HG02884 (cell line): ENCODE measurements around the gene DLG1.
"Not testable (repeated sequence)": the region's sequence is repeated elsewhere in the genome, so short reads cannot be mapped to it uniquely, and the experiment has no call there.

Source experiments
- ATAC-seq: cut with Tn5 transposase; IDR thresholded peaks from one replicate; pipeline ENCODE4 v1.9.1; 2021; ENCODE audit warnings: mild to moderate bottlenecking, moderate library complexity; ENCODE audit not compliant: unreplicated experiment

The DLG1 gene

DNA sequence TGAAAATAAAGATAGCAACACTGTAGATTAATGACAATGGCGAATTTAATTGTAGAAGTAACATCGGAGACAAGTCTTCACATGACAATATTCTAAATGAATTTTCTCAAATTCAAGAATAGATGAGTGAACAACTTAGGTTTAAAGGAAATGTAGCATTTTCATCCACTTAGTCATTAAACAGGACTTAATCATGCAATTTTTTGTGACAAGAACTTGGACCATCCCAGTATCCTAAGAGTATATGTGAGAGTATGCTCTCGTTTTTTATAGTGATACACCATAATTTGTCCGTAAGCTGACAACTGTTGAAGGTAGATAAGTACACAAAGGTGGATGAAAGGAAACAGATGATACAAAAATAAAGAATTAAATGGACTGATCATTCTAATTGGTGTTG lies 81.5 kb downstream of the DLG1 start:
- no peak for ATAC-seq

DNA sequence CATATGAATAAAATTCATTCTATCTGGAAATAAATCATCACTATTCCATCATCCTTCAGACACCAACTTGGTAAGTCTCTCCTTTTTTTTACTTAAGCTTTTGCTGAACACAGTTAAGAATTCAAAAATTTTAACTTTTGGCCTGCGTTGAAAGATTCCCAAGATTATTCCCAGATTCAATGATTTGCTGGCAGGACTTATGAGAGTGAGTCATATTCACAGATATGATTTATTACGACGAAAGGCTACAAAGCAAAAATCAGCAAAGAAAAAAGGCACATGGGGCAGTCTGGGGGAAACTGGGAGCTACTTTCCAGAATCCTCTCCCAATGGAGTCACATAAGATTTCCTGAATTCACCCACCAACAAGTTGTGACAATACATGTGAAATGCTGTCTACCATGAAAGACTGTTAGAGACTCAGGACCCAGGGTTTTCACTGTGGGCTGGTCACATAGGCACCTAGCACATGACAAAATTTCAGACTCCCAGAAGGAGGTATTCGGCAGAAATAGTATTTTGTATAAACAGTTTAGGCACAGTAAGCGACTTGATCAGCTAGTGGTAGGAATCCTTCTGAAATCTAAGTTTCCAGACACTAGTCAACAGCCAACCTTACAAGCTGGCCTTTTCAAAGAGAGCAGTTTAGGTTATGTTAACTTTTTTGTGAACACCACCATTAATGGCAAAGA lies 82.1 kb downstream of the DLG1 start:
- ATAC-seq: no peak

DNA sequence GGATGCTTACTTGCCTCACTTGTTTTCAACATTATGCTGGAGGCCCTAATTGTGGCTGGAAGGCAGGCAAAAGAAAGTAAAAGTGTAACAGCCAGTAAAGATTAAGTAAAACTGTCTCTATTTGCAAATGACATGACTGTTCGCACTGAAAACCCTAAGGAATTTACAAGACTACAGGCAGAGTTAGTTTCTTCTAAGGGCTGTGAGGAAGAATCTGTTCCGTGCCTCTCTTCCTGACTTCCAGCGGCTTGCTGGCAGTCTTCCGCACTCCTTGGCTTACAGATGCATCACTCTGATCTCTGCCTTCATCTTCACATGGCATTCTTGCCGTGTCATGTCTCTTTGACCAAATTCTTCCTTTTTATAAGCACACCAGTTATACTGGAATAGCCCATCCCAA lies 86.1 kb downstream of the DLG1 start:
- no peak for ATAC-seq

DNA sequence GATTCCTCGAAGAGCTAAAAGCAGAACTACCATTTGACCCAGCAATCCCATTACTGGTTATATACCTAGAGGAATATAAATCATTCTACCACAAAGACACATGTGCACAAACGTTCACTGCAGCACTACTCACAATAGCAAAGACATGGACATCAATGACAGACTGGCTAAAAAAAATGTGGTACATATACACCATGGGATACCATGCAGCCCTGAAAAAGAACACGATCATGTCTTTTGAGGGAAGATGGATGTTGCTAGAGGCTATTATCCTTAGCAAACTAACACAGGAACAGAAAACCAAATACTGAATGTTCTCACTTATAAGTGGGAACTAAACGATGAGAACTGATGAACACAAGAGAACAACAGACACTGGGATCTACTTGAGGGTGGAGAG lies 86.7 kb downstream of the DLG1 start:
- ATAC-seq: not testable (repeated sequence)

DNA sequence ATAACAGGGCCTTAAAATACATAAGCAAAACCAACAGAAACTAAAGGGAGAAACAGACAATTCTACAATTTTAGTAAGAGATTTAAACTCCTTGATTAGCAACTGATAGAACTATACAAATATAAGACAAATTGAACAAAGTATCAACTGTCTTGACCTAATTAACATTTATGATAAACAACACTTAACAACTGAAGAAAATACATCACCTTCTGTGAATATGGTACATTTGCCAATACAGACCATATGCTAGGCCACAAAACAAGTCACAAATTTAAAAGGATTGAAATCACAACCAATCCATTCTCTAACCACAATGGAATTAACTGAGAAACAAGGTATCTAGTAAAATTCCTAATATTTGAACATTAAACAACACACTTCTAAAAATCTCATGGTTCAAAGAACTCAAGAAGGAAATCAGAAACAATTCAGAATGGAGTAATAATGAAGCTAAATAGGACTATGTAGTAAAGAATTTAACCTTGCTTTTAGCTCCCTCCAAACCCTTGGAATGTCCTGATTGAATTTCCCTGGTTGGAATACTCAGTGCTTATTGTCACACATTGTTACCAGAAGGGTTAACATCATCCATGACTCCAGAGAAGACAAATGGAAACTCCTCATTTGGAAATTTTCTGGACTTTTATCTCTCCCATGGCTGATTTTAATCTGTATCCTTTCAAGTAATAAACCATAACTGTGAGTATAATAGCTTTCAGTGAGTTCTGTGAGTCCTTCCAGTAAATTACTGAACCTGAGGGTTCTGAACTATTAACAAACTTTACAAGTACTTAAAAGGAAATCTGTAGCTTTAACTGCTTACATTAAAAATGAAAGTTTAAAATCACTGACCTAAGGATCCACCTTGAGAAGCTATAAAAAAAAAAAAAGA lies 88.8 kb downstream of the DLG1 start:
- no peak for ATAC-seq

DNA sequence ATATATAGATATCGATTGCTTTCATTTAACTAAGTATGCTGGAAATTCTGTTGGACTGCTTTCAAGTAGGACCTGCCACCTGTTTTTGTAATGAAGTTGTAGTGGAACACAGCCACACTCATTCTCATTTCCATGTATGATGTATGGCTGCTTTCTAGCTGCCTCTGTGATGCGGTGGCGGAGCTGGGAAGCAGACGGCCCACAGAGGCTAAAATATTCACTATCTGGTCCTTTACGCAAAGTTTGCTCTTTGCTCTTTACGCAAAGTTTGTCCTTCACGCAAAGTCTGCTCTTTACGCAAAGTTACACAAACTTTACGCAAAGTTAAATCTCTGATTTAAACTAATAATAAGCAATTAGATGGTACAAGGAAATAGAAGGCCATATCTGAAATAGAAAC lies 91.5 kb downstream of the DLG1 start:
- ATAC-seq: no peak

DNA sequence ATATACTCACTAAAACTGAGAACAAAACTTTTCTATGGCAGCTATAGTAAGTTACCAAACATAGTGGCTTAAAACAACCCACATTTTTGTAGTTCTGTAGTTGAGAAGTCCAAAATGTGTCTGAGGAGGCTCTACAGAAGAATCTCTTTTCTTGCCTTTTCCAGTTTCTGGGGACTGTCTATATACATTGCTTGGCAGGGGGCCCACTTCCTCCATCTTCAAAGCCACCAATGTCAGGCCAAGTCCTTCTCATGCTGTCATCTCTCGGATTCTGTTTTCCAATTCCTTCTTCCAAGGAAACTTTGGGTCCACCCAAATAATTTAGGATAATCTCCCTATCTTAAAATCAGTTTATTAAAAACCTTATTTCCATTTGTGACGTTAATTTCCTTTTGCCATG lies 92.7 kb downstream of the DLG1 start:
- no peak for ATAC-seq

DNA sequence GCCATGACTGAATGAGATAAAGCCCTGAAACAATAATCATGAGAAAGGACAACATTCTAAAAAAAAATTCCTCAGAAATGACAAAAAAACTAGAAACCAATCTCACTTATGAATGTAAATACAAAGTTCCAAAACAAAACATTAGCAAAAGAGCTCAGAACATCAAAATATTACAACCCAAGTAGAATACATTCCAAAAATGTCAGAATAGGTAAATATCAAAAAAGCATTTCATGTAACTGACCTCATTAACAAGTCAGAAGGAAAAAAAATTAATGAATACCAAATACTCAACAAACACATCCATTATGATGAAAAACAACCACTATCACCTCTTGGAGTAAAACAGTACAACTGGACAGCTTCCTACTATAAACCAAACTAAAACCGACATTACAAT lies 93.1 kb downstream of the DLG1 start:
- no peak for ATAC-seq

DNA sequence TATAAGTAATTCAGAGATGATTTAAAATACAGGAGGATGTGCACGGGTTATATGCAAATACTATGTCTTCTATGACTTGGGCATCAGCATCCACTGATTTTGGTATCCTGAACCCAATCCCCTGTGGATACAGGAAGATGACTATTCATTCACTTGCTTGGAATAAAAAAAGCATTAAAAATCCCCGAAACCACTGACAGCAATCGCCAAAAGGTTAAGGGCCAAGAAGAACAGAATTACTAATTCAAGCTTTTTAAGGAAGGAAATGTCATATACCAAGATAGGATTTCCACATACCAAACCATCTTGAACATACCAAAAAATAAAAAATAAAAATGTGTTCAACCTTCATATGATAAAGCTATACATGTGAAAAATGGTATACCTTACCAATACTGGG lies 93.7 kb downstream of the DLG1 start:
- ATAC-seq: no peak

DNA sequence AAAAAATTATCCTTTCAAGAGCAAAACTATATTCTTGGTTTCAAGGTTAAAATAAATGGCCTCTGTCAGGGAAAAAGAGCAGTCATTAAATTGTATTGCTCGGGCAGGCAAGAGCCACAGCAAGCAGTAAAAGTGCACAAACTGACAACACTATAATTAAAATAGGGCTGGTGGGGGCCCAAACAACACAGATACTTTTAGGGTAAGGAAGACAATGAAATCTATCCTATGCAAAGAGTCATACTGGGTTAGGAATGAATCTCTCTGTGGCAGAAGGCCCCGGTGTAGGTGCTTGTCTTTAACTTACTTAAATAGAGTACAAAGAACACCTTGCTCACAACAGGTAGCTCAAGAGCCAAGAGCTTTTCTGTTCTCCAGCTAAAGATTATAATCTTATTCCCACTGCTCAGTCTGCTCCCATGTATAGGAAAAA lies 94.7 kb downstream of the DLG1 start:
- ATAC-seq: no peak

DNA sequence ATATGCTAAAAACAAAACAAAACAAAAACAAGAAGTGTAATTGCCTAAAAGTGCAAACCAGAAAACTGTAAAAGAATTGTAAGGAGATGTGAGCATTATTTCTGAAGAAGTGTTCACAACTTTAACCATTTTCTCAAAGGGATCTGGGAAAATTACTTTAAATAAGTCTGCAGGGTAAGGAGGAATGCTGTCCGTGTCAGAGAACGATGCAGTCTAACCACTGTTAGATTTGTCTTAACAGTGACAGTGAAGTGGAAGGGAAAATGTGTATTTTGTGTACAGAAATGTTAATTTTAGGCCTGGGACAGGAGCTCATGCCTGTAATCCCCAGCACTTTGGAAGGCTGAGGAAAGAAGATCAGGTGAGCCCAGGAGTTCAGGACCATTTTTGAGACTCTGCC lies 95.7 kb downstream of the DLG1 start:
- ATAC-seq: no peak

DNA sequence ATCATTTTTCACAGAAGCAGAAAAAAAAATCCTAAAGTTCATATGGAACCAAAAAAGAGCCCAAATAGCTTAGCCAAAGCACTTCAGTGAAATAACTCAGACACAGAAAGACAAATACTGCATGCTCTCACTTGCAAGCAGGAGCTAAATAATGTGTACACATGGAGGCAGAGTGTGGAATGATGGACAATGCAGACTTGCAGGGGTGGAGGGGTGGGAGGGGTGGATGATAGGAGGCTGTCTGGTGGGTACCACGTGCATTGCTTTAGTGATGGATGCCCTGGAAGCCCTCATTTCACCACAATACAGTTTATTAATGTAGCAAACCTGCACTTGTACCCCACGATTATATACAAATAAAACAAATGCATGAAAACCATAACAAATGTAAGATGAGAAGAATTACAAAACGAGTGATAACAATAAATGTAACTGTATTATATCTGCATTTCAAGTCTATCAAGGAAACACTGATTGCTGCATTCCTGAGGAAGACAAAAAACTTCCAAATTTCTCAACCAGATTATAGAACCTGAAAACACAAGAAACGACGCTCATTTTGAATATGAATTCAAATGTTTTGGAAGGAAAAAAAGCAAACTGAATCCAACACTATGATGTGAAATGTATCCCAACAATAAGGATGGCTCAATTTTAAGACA lies 96.5 kb downstream of the DLG1 start:
- no peak for ATAC-seq

DNA sequence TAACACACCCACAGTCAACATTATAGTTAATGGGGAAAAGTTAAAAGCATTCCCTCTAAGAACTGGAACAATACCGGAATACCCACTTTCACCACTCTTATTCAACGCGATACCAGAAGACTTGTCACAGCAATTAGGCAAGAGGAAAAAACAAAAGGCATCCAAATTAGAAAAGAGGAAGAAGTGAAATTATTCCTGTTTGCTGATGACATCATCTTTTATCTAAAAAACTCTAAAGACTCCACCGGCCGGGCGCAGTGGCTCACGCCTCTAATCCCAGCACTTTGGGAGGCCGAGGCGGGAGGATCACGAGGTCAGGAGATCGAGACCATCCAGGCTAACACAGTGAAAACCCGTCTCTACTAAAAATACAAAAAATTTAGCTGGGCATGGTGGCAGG lies 97.6 kb downstream of the DLG1 start:
- not testable (repeated sequence) for ATAC-seq

DNA sequence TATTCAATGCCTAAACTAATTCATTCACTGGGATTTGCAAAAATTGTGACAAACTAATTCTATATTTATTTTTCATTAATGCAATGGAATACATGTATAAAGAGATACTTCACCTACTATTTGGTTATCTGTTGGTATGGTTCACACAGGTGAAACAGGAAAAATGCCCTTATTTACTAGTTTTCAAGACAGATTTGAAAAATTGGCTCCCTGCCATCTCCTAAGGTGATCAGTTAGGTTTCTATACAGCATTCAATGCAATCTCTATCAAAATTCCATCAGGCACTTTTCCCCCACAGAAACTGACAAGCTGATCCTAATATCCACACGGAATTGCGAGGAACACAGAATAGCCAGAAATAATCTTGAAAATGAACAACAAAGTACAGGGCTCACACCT lies 101.1 kb downstream of the DLG1 start:
- no peak for ATAC-seq

DNA sequence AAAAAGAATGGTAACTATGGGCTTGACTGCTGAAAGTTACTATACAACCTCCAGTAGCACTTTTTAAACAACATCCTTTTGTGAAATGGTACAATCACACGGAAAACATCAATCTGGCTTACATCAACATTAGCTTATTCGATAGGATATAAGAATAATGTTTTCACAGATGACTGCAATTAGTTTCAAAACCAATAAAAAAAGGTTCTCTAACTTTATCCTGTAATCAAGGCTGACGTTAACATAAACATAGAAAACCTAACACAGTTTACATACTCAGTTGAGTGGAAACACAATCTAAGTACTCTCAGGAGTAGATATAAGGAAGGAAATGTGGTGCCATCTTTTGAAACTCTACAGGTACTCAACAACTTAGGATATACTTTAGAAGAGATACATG lies 102.2 kb downstream of the DLG1 start:
- no peak for ATAC-seq

DNA sequence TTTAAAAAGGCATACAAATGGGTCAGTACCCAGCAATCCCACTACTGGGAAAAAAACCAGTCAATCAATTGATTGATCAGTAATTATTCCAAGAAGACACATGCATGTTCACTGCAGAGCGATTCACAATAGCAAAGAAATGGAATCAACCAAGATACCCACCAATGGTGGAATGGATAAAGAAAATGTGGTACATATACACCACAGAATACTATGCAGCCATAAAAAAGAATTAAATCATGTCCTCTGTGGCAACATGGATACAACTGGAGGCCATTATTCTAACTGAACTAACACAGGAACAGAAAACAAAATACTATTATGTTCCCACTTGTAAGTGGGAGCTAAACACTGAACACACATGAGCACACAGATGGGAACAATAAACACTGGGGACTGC lies 103.1 kb downstream of the DLG1 start:
- no peak for ATAC-seq

DNA sequence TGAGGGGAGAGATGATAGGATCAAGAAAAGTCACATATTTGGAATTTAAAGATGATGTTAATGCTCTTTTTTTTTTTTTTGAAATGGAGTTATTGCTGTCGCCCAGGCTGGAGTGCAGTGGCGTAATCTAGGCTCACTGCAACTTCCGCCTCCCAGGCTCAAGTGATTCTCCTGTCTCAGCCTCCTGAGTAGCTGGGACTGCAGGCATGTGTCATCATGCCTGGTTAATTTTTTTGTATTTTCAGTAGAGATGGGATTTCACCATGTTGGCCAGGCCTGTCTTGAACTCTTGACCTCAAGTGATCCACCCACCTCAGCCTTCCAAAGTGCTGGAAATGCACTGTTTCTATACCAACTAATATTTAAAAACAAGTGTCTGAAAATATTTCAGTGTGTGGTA lies 104.7 kb downstream of the DLG1 start:
- ATAC-seq: not testable (repeated sequence)

DNA sequence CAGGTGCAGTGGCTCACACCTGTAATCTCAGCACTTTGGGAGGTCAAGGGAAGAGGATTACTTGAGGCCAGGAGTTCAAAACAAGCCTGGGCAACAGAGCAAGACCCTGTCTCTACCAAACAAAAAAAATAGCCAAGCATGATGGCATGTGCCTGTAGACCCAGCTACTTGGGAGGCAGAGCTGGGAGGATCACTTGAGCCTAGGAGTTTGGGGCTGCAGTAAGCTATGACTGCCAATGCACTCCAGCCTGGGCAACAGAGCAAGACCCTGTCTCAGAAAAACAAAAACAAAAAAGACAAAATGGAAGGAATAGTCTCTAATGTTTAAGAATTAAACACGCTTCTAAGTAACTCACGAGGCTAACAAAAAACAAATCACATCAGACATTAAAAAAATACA lies 106.5 kb downstream of the DLG1 start:
- ATAC-seq: no peak

DNA sequence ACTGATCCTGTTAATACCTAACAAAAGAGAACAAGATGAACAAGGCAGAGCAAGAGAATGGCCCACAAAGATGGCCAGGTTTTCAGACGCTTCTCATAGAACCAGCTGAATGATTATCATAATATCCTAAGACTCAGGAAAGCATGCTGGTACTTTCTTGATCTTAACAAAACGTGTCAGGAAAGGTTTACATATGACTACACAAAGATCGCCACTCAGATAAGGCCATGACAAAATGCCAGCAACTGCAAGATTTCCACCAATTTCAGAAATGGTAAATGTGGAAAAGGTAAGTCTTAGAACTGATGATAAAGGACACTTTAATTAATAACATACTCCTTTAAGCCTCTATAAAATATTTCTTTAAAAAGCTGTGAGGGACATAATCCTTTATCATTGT lies 108.8 kb downstream of the DLG1 start:
- no peak for ATAC-seq

DNA sequence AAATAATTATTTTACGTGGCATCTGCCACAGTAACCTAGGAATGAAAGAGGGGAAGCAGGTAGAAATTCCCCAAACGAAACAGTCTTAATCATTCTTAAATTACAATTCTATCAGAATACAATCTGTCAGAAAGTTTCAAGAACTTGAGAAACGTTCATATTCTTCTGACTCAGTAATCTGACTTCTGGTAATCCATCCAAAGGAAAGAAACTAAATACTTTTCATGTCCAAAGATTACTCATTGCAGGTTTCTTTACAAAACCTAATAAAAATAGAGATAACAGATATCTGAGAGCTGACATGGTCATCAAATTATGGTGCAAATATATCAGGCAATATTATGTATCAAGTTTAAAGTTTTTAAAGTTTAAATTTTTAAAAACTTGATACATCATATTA lies 109.4 kb downstream of the DLG1 start:
- ATAC-seq: no peak

DNA sequence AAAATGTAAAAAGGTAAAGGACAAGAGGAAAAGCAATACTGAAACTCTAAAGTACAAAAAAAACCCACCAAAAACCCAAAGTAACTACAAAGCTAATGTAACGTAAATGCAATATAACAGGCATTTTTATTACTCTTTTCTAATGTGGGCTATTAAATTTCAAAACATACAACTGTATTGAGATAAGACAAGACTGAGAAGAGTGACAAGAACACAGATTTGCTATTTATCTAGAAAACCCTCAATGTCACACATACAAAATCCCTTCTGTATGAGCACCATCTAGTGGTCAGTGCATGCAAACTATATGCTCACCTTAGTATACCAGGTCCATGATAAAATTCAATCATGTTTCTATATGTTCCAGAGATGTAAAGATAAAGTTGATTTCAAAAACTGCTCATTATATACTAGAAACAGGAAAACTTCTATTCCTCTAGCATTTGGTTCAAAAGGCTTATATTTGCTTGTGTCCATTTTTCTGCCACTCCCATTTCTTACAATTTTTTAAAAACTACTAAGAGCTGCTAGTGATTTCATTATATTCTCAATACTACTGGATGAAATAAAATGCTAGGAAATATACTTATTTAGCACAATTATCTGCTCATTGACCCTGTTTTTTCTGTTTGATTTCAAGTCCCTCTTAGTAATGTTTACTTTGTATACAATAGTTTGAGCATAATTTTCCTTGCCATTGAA lies 111.4 kb downstream of the DLG1 start:
- ATAC-seq: no peak
